ENCODE measurements around the gene TCF4.

GRCh38 chr18:55309249-55309648 lies 278.7 kb downstream of the TCF4 start:
- TF ChIP-seq CTCF (IDR thresholded peaks at IDR 0.05) (no peak), POLR2AphosphoS5 (IDR thresholded peaks at IDR 0.05; ENCODE audit: low read depth, low read length) (no peak), SIN3A (IDR thresholded peaks at IDR 0.05; ENCODE audit: borderline replicate concordance, insufficient read depth, low read depth, low read length) (no peak), REST (IDR thresholded peaks at IDR 0.05; ENCODE audit: insufficient read depth in 1 of 2, low read depth in 2 of 2, low read length in 1 of 2) (no peak)

Data from Panc1 (cell line).